Activated CD4-positive, alpha-beta T cell treated with anti-CD3 and anti-CD28 coated beads, Interleukin-2, amount 10 ng/mL, durations not matched to agents 7 days and 5 days (primary cell): ENCODE measurements around the gene AATF. TPM values are rescaled to one million over a fixed set of nuclear protein-coding genes. Genes with fewer than 3 reads are reported as not detected.
"Not testable (repeated sequence)": the region's sequence is repeated elsewhere in the genome, so short reads cannot be mapped to it uniquely, and the experiment has no call there.

Experiments
- CTCF ChIA-PET: fragments of 350-600 bp; sonication (Branson Sonifier 250); formaldehyde crosslinking; loops from one replicate; lab custom pipeline; 2021; ENCODE audit warnings: antibody characterized with exemption; lab: Charles Lee
- POLR2A ChIA-PET: fragments of 350-600 bp; sonication (Branson Sonifier 250); formaldehyde crosslinking; loops from one replicate; lab custom pipeline; 2021; ENCODE audit warnings: antibody characterized with exemption; lab: Charles Lee
- DNase-seq: peaks from one replicate; pipeline ENCODE4 v3.0.0-alpha.2; 2020
- H3K27ac Mint-ChIP-seq: one replicate; pipeline ENCODE4 v1.8.0; 2021; ENCODE audit warnings: mild to moderate bottlenecking, moderate library complexity, mixed read lengths
- H3K27me3 Mint-ChIP-seq: one replicate; pipeline ENCODE4 v1.8.0; 2021; ENCODE audit warnings: mixed read lengths
- H3K36me3 Mint-ChIP-seq: one replicate; pipeline ENCODE4 v1.8.0; 2021; ENCODE audit warnings: low read depth, mixed read lengths
- H3K4me1 Mint-ChIP-seq: one replicate; pipeline ENCODE4 v1.8.0; 2021; ENCODE audit warnings: mixed read lengths
- H3K4me3 Mint-ChIP-seq: one replicate; pipeline ENCODE4 v1.8.0; 2021; ENCODE audit warnings: mild to moderate bottlenecking, moderate library complexity, mixed read lengths
- H3K9me3 Mint-ChIP-seq: one replicate; pipeline ENCODE4 v1.8.0; 2021; ENCODE audit warnings: mixed read lengths
- total RNA-seq, 2 experiments: library from RNA; stranded (reverse); gene quantifications; one replicate each; pipeline ENCODE4 v1.2.3, GENCODE V29; 2021

Gene AATF
- total RNA-seq, 2 experiments from 2014 or later: 79.6 to 83.6 TPM

DNA sequence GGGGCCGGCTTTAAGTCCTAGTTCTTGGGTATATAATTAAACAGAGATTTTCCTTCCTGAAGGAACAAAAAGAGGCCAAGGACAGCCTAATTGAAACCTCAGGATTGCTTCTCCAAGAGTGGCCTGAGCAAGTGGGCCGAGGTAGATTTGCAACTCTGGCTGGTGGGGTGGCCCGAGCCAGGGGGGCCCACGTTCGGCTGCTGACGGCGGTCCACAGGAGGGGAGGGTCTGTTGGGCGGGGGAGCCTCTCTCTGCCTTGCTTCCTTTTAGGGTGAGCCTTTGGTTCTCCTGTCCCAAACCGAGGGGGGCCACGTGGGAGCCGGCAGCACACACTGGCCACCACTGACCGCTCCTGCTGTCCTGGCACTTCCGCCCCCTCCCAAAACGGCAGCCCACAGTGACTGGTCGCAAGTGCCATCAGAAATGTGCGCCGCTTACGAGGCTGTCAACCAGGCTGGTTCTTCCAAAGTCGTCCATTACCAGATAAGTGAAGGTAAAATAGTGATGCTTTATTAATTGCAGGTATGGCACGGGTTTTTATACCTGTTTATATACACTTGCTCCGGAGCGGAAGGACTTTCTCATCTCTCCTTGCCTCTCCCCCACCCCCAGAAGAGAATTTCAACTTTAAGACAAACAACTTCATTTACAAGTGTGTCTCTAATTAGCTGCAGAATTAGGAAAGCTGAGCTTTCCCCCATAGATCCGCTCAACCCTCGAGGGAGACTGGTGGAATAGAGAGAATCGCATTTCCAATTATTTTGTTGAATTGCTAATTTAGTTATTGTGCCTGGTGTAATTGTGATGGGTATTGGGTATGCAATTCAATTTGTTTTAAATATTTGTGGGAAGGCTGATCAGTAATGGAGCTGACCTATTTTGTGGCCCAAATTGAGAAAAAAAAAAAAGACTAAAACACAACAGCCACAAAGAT is 117.8 kb downstream of the AATF start:
- Mint-ChIP-seq H3K27ac (no peak overlapping the region), H3K9me3 (no peaks in the 10 kb centered on the region), H3K4me1 (no peaks in the 10 kb centered on the region), H3K4me3 (no peak overlapping the region), H3K27me3 (peaks cover 6% of the 10 kb centered on the region), H3K36me3 (no peaks in the 10 kb centered on the region)
- ChIA-PET CTCF (no interaction called here), POLR2A (no interaction called here)
- DNase-seq: no peak

DNA sequence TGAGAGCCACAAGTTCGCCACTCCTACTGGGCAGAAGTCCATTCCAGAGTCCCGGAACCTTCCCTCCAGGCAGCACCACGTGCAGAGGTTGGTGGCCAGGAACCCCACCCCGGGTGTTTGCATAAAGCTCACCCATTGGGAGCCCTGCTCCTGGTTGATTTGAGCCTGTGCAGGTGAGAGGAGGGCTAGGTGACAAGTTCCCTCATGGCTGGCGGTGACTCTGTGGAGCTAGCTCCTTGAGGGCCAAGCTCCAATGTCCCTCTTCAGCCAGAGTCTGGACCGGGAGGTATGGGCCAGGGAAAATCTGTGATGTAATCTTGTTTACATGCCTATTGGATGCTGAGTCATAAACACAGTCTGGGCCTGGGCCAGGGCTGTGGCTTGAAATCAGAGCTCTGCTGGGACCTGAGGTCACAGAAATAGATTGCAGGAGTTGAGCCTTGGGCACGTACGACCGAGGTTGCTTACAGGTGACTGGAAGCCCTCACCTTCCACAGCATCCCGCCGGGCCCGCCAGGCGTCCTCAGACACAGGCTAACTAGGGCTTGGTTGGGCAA is 118.9 kb downstream of the AATF start:
- DNase-seq: no peak
- Mint-ChIP-seq H3K36me3 (no peaks in the 10 kb centered on the region), H3K27me3 (peaks cover 6% of the 10 kb centered on the region), H3K4me1 (no peaks in the 10 kb centered on the region), H3K4me3 (no peak overlapping the region), H3K27ac (no peak overlapping the region), H3K9me3 (no peaks in the 10 kb centered on the region)
- ChIA-PET POLR2A (no interaction called here), CTCF (no interaction called here)

DNA sequence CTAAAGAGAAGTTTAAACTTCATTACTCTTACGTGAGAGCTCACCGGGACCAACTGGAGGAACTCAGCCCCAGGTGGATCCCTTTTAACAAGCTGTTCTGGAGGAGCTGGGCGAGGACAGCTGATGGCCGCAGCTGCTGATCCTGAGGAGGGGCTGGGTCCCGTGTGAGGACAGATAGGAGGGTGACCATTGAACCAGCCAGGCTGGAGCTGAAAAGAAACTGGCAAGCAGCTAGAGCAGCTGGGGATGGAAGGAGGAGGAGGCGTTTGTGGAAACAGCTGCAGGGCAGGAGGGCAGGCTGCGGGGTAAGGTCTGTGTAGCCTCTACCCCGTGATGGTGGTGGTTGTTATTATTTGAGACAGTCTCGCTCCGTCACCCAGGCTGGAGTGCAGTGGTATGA is 119.5 kb downstream of the AATF start:
- ChIA-PET CTCF (no interaction called here), POLR2A (no interaction called here)

DNA sequence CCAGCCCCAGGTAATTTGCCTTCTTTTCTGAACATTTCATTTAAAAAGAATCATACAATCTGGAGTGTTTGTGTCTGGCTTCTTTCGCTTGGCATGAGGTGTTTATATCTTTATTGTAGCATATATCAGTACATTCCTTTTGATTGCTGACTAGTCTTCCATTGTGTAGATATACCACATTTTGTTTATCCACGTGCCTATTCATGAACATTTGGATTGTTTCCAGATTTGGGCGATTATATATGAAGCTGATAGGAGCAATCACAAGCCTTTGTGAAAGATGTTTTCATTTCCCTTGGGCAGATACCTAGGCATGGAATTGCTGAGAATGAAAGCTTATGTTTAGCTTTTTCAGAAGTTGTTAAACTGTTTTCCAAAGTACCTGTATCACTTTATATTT is 120.3 kb downstream of the AATF start:
- CTCF ChIA-PET: no interaction called here
- Mint-ChIP-seq H3K27me3 (peaks cover 6% of the 10 kb centered on the region), H3K4me1 (no peaks in the 10 kb centered on the region), H3K36me3 (no peaks in the 10 kb centered on the region), H3K9me3 (no peaks in the 10 kb centered on the region), H3K4me3 (no peak overlapping the region), H3K27ac (no peak overlapping the region)
- POLR2A ChIA-PET: no interaction called here
- DNase-seq: no peak

More for the DNA sequence above, 119.5 kb downstream of the AATF start:
- Mint-ChIP-seq H3K36me3 (no peaks in the 10 kb centered on the region), H3K9me3 (no peaks in the 10 kb centered on the region), H3K4me1 (no peaks in the 10 kb centered on the region), H3K27me3 (peaks cover 6% of the 10 kb centered on the region), H3K4me3 (no peak overlapping the region), H3K27ac (no peak overlapping the region)
- DNase-seq: no peak

DNA sequence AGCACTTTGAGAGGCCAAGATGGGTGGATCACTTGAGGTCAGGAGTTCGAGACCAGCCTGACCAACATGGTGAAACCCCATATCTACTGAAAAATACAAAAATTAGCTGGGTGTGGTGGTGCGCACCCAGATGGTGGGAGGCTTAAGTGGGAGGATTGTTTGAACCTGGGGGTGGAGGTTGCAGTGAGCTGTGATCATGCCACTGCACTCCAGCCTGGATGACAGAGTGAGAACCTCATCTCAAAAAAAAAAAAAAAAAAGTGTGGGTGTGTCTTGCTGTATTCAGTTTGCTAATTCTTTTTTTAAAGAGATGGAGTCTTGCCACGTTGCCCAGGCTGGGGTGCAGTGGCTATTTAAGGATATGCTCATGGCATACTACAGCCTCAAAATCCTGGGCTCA is 124.7 kb downstream of the AATF start:
- H3K36me3 Mint-ChIP-seq, DNase-seq, H3K4me1 Mint-ChIP-seq, H3K9me3 Mint-ChIP-seq, H3K4me3 Mint-ChIP-seq, H3K27ac Mint-ChIP-seq, POLR2A ChIA-PET, H3K27me3 Mint-ChIP-seq: not testable (repeated sequence)
- CTCF ChIA-PET: interaction anchor here (0.7 kb wide), 1 partner anchor 103 kb away, joined by 4 read pairs; no protein-coding TSS in a partner anchor

DNA sequence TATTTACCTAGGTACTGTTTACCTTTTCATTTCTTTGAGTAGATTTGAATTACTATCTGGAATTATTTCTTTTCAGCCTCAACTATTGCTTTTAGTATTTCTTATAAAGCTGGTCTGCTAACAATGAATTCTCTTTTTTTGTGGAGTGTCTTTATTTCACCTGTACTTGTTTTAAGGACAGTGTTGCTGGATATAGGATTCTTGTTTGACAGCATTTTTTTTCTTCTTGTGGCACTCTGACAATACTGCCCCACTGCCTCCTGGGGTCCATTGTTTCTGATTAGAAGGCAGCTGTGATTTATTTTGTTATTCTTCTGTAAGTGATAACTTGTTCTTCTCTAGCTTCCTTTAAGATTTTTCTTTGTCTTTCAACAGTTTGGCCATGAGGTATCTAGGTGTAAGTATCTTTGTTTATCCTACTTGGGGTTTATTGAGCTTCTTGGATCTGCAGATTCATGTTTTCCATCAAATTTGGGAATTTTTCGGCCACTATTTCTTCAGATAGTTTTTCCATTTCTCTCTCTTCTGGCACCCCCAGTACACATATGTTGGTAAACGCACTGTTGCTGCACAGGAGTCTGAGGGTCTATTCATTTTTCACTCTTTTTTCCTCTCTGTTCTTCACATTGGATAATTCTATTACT is 130.4 kb downstream of the AATF start:
- Mint-ChIP-seq H3K27ac (no peak overlapping the region), H3K4me1 (peaks cover 3% of the 10 kb centered on the region), H3K4me3 (no peak overlapping the region), H3K27me3 (no peaks in the 10 kb centered on the region), H3K9me3 (no peaks in the 10 kb centered on the region), H3K36me3 (no peaks in the 10 kb centered on the region)
- DNase-seq: no peak
- ChIA-PET POLR2A (no interaction called here), CTCF (interaction anchor here (0.6 to 1.2 kb wide), 2 partner anchors 12 to 176 kb away, joined by 3 to 4 read pairs; no protein-coding TSS in a partner anchor)

DNA sequence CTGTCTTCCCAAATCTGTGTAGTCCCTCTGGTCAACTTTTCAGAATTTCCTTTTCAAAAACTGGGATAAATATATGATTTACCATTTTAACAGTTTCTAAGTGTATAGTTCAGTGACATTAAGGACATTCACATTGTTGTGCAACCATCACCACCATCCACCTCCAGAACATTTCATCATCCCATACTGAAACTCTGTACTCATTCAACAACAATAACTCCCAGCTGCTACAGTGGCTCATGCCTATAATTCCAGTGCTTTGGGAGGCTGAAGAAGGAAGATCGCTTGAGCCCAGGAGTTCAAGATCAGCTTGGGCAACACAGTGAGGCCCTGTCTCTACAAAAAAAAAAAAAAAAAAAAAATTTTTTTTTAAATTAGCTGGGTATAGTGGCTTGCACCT is 131.0 kb downstream of the AATF start:
- no peak for DNase-seq
- Mint-ChIP-seq H3K9me3 (no peaks in the 10 kb centered on the region), H3K27me3 (no peaks in the 10 kb centered on the region), H3K36me3 (no peaks in the 10 kb centered on the region), H3K4me3 (no peak overlapping the region), H3K4me1 (peaks cover 3% of the 10 kb centered on the region), H3K27ac (no peak overlapping the region)
- ChIA-PET CTCF (interaction anchor here (0.6 to 1.2 kb wide), 2 partner anchors 12 to 481 kb away, joined by 3 to 4 read pairs; no protein-coding TSS in a partner anchor), POLR2A (no interaction called here)

DNA sequence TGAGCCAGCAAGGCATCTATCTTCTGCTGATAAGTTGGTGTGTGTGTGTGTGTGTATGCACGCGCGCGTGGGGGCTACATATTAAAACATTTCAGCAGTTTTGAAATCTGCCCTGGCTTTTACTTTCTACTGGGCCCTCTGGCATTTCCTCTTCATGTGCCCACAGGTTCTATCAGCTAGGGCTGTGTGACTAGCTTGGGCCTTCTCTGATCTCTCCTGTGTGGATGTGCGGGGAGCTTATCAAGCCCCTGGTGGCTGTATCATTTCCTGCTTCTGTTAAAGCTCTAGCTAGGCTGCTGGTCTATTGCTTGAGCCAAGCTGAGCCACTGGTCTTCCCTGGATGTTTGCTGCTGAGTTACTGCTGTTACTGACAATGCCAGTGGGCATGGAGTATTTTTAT is 132.5 kb downstream of the AATF start:
- no peaks in the 10 kb centered on the region for H3K9me3 Mint-ChIP-seq
- ChIA-PET CTCF (interaction anchor here (2.2 kb wide), 1 partner anchor 9 kb away, joined by 6 read pairs; no protein-coding TSS in a partner anchor), POLR2A (no interaction called here)
- H3K4me1 Mint-ChIP-seq: peaks cover 3% of the 10 kb centered on the region
- H3K4me3 Mint-ChIP-seq: no peak overlapping the region
- H3K27ac Mint-ChIP-seq: no peak overlapping the region
- H3K27me3 Mint-ChIP-seq: no peaks in the 10 kb centered on the region
- no peaks in the 10 kb centered on the region for H3K36me3 Mint-ChIP-seq
- DNase-seq: no peak

DNA sequence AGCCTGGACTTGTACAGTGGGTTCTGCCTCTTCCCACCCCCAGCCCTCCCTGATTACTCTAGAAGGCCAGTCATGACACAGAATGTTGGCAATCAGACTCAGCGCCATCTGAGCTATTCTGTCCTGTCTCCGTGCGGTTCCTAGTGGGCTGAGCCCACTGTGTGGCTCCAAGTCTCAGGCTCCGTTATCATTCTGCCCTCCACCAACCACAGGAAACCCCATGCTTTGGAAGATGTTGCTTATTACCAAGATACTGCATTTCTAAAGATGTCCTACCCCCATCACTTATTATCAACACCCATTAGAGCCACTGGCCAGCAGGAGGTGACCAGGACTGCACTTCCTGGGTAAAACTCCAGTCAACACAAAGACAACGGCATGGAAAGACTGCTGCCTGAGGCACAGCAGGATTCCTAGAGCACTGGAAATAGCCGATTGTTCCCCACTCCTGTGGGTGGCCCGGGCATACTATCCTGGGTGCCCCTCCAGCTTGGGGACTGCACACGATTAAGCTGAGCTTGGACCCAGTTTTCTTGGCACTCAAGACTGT is 133.6 kb downstream of the AATF start:
- no peak for DNase-seq
- Mint-ChIP-seq H3K9me3 (no peaks in the 10 kb centered on the region), H3K27me3 (no peaks in the 10 kb centered on the region), H3K4me1 (peaks cover 7% of the 10 kb centered on the region), H3K27ac (no peak overlapping the region), H3K36me3 (peaks cover 6% of the 10 kb centered on the region), H3K4me3 (no peak overlapping the region)
- POLR2A ChIA-PET: no interaction called here
- CTCF ChIA-PET: interaction anchor here (1.1 to 2.2 kb wide), 2 partner anchors 7 to 11 kb away, joined by 4 to 6 read pairs; no protein-coding TSS in a partner anchor

DNA sequence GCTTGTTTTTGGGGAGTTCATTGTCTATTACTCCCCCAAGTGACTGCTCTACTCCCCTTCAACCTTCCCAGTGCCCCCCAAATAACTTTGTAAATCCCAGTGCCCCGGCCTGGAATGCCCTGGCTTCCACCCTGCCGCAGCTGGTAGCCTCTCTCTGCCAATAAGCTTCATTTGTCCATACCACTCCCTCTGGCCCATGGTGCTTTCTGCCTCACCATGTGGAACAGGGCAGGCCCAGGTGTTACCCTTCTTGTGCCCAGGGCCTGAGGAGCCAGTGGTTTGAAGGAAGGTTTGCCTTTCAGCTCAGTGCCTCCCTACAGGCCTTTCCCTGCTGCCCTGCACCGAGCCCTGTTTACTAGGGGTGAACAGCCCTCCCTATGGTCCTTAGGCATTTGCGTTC is 134.2 kb downstream of the AATF start:
- H3K27me3 Mint-ChIP-seq: no peaks in the 10 kb centered on the region
- CTCF ChIA-PET: no interaction called here
- H3K4me1 Mint-ChIP-seq: peaks cover 13% of the 10 kb centered on the region
- POLR2A ChIA-PET: no interaction called here
- DNase-seq: no peak
- H3K27ac Mint-ChIP-seq: no peak overlapping the region
- H3K9me3 Mint-ChIP-seq: no peaks in the 10 kb centered on the region
- H3K36me3 Mint-ChIP-seq: peaks cover 10% of the 10 kb centered on the region
- H3K4me3 Mint-ChIP-seq: no peak overlapping the region

DNA sequence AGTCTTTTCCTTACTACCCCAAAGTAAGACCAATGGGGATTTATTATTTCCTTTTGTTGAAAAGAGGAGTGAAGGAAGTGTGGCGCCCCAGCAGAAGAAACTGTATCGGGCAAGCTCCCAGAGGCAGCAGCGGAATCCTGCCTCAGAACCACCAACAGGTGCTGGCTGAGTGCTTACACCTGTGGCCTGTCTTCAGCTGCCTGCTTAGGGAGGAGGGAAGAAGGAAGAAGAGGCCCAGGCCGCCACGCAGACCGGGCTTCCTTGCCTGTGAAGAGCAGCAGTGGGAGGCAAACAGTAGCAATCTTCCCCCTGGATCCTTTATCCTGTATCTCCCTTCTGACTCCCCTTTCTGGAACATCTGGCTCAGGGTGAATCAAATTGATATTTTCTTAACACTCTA is 134.7 kb downstream of the AATF start:
- DNase-seq: no peak
- Mint-ChIP-seq H3K4me1 (peaks cover 18% of the 10 kb centered on the region), H3K27ac (no peak overlapping the region), H3K36me3 (peaks cover 10% of the 10 kb centered on the region), H3K27me3 (no peaks in the 10 kb centered on the region), H3K9me3 (no peaks in the 10 kb centered on the region), H3K4me3 (no peak overlapping the region)
- POLR2A ChIA-PET: no interaction called here
- CTCF ChIA-PET: interaction anchor here (0.6 kb wide), 1 partner anchor 31 kb away, joined by 3 read pairs; no protein-coding TSS in a partner anchor

DNA sequence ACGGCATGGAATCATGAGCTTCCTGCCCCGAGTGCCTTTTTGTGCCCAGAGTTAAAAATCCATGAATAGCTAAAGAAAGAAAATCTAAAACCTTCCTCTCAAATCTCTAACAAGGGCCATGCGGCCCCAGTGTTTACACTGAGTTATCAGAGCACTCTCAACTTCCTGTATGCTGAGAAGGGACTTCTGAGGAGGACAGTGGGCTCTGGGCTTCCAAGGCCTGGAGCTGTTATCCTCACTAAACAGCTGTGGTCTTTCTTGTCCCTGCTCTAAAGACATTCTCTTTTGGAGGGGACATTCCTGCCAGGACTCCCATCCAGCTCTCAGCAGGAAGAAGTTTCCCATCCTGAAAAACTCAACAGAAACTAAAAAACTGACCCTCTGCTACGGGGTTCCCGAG is 135.6 kb downstream of the AATF start:
- POLR2A ChIA-PET: no interaction called here
- no peaks in the 10 kb centered on the region for H3K9me3 Mint-ChIP-seq
- peaks cover 10% of the 10 kb centered on the region for H3K36me3 Mint-ChIP-seq
- H3K4me3 Mint-ChIP-seq: no peak overlapping the region
- peaks cover 27% of the 10 kb centered on the region for H3K4me1 Mint-ChIP-seq
- H3K27me3 Mint-ChIP-seq: no peaks in the 10 kb centered on the region
- DNase-seq: no peak
- CTCF ChIA-PET: no interaction called here
- no peak overlapping the region for H3K27ac Mint-ChIP-seq
